ENCODE results near the gene CCR5AS.
A peak's percentile ranks its signal among the peaks of the same experiment; 100 is the strongest.
"Not testable (repeated sequence)": the region's sequence is repeated elsewhere in the genome, so short reads cannot be mapped to it uniquely, and the experiment has no call there.

The CCR5AS gene

DNA sequence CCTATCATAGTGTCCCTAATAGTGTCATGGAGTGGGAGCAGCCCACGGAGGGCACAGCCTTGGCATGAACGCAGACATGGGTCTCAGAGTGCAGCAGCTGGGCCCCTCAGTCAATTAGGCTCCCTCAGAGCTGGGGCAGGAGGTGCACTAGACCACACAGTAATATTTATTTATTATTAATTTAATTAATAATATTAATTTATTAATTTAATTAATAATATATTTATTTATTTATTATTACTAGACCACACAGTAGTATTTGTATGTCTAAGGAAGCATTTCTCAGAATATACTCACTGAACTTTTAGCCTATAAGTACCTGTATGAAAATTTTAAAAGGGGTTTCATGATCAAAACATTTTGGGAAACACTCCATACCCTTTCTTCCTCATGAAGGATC is 5.3 kb downstream of the CCR5AS start:
- DNase-seq = no peak

DNA sequence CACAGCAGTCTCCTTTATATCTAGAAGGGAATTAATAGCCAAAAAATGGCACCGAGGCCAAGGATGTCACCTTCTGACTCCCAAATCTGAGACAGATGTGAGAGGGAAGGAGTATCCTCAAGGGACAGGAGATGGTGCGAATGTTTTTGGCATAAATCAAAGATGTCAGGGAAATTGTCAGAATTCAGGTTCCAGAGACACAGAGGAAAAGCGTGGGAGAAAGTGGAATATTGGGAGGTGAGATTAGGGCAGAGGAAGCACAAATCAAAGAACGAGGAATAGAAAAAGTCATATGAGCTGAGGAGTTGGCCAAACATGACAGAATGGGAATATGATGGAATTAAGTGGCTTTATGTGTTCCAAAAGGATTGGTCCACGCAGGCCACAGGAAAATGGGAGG is 6.0 kb downstream of the CCR5AS start:
- DNase-seq = no peak

DNA sequence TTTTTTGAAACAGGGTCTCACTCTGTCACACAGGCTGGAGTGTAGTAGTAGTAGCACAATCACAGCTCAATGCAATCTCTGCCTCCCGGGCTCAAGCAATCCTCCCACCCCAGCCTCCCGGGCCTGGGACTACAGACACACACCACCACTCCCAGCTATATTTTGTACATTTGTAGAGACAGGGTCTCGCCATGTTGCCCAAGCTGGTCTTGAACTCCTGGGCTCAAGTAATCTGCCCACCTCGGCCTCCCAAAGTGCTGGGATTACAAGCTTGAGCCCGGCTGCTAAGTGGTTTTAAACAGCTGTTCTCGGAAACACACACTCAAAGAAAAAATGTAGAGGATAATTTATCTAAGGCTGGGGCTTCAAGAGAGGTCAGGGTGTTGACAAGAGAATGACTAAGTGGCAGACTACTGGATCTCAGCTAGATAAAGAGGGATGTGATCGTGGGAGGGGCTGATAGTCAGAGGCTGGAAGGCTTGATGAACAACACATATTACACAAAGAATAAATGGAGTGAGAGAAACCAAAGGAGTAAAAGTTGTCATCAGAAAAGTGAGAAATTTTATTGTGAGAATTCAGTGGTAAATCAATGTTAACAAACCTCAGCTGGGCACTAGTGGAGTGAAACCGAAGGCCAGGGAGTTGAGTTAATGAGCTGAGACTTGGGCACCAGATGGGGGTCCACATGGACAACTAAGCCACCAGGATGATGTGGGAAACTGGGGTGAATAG is 6.7 kb downstream of the CCR5AS start:
- DNase-seq = no peak

DNA sequence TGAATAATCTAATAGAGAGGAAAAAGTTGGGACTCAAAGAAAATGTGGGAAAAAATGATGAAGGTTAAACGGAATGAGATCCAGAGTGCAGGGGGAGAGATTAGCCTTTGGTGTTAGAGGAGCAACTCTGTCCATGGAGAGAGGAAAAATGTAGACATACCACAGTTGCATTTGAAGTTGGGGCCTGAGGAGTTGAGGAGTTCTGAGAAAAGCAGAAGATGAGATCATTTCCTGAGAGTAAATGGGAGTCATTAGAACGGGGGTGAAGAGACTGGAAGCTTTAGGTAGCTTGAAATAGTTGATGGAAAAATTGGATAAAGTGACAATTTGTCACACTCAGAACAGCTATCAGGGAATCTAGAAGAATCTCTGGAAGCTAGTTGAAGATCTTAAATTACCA is 7.3 kb downstream of the CCR5AS start:
- no peak for DNase-seq

DNA sequence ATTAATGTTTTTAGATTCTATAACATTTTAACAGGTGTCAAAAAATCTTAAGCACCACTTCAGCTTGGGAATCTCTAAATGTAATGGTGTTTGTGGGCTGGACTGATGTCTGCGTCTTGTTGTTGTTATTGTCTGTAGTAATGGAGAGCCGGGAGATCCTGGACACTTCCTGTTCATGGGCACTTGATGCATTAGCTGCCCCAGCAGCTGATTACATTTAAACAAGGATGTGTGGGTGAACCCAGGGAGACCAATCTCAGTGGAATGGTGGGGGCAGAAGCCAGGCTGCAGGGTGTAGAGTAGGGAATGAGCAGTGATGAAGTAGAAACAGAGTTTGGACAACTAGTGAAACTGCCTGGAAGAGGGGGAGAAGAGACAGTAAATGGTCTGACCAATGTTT is 7.8 kb downstream of the CCR5AS start:
- DNase-seq = no peak

DNA sequence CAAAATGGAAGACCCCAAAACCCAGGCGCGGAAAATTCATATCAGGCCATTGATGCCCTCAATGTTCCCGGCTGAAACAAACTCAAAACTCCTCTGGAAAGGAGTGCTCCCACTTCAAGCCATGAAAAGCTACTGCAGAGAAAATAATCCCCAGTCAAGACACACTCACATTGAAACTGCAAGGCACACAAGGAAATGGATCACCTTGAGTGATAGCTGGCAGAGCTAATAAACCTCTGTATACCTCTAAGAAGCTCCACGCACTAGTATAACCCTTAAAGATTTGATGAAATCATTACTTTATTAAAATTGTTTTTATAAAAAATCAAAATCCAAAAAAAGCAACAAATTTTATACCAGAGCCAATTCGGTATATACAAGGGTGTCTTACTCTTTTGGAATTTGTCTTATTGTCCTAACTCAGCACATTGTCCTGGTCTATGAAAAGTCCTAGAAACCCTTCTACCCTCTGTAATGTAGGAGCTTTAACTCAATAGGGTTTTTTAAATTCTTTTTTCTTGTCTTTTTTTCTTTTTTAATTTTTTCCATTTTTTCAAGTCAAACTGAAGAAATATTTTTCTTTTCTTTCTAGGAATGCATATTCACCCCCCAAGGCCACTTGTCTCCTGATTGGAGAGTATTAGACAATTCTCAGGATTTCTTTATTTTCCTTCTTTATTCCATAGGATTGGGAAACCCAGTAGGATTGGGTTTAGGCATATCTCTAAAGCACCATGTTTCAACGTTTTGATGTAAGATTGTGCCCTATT is 8.5 kb downstream of the CCR5AS start:
- DNase-seq = no peak

DNA sequence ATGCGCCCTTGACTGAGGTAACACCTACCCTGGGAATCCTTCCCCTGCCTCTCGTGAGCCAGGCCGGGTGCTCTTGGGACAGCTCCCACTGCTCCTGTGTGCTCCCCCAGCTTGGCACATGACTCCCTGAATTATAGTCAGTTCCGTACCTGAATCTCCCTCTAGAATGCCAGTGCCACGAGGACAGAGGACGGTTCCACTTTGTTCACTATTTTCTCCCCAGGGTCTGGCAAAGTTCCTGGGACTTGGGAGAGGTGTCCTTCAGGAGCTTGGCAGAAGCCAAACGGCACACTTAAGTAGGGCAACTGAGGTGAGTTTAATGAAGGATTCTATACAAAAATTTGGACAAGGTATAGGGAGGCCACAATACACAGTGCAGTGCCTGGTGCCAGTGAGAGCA is 9.8 kb downstream of the CCR5AS start:
- DNase-seq = no peak

DNA sequence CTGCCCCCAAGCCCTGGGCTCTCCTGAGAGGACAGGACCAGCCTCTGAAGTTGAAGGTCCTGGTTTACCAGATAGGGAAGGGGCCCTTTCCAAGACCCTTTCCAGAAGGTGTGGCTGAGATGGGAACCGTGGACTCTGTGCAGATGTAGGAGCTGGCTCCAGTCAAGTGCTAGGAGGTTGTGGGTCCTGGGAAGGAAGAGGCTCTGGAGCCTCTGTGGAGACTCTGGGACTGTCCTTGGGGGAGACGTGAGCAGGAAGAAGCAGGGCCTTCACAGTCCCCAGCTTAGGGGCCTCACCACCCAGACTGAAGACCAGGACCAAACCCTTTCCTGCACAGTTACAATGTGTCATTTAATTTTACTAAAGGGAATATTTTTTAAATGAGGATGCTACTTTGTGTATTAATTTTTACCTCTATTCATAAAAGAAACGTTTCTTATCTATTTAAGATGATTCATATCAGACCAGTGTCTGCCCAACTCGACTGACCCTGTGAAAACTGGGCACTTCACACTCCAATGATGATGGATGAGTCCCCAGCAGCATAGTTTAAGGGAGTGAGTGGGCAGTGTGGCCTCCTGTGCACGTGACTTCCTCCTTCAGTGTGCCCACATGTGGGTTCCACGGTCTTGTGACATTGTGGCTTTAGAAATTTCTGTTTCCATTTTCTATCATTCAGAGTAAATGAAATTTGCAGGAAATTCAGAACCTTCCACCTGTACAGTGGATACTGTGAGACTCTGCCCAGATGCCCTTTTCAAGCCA is 10.9 kb downstream of the CCR5AS start:
- DNase-seq = no peak

DNA sequence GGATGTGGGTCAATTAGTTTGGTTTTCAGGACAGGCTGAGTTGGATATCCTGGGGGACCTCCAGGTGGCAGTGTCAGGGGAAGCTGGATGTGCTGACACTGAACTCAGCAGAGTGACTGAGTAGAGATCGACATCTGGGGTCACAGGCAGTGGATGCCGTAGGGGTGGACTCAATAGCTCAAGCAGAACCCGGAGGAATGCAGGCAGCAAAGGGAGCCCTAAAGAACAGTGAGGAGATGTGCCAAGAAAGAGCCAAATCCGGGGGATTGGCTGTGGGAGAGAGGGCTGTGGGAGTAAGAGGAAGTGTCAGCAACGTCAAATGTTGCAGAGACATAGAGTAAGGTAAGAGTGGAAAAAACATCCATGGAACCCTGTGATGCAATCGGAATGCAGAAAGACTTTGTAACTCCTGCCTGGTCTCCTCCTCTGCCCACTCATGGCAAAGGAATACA is 11.6 kb downstream of the CCR5AS start:
- DNase-seq = no peak

DNA sequence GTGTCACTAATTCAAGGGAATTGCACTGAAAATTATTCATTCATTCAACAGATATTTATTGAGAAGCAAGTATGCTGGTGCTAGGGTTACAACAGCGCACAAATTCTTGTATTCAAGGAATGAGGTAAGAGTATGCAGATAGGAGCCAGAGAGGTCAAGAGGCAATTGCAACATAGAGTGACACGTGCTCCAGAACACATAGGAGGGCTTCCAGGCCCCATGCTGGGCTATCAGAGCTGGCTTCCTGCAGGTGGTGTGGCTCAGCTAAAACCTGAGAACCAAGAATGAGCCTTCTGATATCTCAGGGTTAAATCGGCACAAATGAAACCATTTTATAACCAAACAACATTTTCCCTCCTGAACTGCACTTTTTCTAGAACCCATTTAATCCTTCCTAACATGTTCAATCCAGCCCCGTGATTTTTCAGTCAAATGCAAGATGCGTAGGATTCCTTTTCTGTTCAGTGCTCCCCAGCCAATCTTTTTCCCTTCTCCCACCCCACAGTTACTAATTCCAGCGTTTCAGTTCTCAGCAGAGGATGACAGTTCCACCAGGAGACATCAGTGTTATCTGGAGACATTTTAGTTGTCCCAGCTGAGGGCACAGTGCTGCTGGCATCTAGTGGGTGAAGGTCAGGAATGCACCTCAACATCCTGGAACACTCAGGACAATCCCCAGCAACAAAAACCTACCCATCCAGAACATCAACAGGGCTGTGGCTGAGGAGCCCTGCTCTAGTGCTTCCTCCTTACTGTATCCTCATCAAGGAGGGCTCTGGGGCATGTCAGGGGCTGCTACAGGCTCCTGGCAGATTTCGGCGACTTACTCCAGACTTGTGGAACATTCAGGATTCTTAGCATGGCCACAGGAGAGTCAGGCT is 13.1 kb downstream of the CCR5AS start:
- DNase-seq = no peak

DNA sequence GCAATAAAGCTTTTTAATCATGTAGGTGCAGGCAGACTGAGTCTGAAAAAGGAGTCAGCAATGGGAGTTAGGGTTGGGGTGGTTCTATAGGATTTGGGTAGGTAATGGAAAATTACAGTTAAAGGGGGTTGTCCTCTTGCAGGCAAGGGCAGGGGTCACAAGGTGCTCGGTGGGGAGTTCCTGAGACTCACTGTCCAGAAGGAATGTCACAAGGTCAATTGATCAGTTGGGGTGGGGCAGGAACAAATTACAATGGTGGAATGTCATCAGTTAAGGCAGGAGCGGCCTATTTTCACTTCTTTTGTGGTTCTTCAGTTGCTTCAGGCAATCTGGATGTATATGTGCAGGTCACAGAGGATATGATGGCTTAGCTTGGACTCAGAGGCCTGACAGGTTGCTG is 13.9 kb downstream of the CCR5AS start:
- DNase-seq = no peak

DNA sequence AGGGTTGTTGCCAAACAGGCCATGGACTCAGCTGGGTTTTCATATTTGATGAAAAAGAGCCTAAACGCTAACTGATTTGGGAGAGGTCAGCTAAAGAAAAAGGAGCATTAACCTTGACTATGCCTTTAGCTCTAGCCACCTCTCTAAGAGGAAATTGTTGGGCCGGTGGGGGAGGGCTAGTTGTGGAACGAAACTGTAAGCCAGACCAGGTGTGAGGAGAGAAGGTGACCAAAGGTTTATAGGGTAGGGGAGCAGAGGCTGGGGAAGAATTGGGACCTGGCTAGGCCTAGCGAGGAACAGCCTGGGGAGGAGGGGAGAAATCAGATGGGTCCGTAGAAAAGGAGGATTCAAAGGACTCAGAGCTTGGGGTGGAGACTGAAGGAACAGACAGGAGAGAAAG is 15.3 kb downstream of the CCR5AS start:
- DNase-seq = not testable (repeated sequence)

DNA sequence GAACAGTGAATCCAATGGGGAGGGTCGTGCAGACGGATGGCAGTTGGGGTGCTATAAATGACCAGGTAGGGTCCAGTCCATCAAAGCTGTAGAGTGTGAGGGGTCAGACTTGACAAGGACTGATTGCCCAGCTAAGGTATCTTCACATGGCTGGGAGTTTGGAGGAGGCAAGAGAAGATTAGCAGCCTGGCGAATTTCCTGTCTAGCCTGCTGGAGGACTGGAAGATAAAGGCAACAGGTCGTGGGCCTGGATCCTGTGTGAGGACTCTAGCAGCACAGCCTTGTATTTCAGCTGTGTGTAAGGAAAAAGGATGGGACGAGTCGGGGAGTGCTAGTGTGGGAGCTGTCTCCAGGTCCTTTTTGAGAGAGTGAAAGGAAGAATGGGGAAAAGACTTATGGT is 17.6 kb downstream of the CCR5AS start:
- DNase-seq = no peak

DNA sequence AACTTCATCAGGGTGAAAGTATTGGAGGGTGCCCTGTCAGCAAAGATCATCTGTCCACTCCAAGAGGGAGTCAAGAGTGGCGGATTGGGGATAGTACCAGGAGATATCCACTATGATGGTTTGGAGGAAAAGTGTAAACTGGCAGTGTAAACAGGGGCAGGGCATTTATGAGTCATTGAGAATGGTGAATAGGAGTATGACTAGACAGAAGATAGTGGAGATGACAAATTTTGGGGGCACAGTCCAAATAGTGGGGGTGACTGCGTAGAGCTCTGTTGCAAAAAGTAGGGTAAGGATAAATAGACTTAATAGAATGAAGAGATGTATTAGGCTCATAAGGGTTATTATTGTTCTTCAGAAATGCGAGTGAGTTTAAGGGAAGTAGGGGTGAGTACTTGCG is 18.0 kb downstream of the CCR5AS start:
- DNase-seq = not testable (repeated sequence)

DNA sequence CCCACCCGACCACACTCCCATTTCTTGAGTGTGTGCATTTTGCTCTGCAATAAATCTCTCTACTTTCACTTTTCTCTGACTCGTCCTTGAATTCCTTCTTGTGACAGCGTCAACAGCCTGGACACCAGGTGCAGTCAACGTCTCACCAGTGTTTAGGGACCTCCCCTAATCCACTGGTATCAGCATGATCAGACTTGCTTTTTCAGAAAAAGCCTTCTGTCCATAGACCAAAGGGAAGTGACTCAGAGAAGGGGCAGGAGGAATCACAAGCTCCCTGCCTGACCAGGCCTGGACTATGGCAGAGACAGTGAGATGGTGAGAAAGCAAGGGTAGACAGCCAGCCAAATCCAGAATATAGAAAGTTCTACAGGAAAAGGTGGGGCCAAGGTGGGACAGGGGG is 20.7 kb downstream of the CCR5AS start:
- no peak for DNase-seq

DNA sequence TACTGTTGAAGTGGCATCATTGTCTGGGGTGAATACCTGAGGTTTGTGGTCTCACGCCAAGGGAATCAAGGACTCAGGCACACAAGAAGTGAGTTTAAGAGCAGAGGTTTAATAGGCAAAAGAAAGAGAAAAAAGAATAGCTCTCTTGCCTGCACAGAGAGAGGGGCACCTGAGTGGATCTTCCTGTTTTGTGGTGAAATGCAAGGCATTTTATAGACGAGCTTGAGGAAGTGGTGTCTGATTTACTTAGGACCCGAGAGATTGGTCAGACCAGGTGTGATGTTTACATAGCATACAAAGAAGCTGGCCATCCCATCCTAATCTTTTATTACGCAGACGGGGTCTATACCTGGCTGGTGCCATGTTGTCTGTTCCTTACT is 22.9 kb downstream of the CCR5AS start:
- DNase-seq = no peak

DNA sequence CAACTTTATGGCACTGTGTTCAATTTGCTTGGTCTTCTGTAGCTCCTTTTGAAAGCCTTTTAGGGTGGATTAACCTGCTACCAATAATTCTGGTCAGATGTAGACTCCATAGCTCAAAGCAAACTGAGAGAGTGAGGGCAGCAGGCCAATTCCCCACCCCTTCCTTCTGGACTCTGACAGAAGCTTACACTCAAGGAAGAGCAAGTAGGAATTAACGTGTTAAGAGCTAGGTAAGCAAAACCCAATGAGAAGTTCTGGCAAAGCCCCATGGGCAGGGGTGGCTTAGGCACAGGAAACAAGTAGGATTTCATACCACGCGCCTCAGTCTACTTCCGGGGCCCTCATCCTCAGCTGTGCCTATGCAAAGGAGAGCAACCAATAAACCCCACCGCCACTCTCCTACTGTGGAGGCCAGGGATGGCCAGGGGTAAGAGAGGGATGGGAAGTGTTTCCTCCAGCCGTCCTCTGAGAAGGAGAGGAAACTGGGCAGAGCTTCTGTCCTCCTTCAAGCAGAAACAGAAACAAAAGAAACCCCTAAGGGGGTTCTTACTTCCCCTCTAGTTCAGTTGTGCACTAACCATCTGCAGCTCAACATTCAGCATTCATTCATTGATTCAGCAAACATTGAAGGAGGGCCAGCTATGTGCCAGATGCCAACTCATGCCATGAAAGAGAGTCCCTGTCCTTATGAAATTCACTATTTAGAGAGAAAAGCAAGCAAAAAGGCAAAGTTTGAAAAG is 23.5 kb downstream of the CCR5AS start:
- DNase-seq = no peak

DNA sequence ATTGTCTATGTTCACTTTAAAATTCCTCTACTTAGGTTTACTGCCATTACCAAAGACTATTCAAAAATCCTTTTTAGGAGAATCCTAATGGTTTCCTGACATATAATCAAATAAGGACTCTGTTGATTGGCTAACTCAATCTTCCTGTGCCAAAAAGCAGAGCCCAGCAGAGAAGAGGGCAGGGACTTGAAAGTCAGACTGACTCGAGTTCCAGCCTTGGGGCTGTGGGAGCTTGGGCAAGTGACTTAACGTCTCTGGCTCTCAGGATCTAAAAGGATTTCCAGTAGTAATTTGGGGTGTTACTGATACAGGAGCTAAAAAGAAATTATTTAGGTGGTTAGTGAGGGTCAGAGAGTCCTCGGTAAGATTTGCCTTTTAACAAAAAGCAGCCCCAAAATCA is 25.2 kb downstream of the CCR5AS start:
- DNase-seq = no peak

DNA sequence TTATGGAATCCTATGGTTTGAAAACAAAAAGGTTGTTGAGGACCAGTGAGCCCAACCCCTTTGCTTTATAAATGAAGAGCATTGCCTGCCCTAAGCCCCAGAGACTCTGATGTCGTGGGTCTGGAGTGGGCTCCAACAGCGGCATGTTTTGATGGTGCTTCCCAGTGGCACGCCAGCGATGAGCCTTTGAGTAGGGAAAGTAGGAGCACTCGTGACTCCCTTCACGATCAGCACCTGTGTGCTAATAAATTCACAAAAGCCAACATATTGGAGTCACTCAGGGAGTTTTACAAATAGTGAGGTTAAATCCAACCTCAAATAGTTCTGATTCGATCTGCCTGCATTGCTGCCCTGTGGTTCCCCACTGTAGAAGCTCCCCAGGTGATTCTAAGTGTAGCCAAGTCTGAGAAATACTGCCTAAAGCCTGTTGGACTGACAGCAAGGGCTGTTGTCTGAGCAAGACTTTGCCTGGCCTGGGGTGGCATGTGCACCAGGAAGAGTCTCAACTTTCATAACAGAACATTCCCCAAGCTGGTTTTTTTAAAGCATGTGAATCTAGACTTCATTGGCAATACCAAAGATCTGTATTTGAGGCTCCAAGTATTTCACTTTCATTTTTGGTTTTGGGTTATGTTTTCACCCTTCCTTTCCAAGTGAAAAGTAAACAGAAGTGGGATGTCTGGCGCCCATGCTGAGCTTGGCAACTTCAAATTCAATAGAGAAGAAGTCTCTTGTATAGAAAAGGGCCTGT is 26.2 kb downstream of the CCR5AS start:
- no peak for DNase-seq

DNA sequence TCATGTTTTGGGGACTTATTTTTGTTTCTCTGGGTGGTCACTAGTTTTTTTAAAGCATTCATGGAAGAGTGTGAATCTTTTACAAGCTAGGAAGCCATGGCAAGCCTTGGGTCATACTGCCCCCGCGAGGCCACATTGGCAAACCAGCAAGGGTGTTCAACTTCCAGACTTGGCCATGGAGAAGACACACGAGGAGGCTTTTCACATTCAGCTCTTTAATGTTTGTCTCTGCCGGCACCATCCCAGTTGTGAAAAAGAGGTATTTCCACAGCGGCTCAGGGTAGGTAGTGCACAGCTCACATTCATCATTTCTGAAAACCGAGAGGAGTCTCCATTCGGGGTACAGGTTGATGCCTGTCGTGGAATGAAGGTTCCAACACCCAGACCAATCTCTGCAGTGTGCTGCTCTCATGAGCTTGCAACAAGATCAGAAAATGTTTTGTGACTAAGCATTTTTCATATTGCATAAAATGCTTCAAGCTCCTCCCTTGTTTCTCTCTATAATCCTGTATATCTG is 28.4 kb downstream of the CCR5AS start:
- peak; percentile 33 for DNase-seq

DNA sequence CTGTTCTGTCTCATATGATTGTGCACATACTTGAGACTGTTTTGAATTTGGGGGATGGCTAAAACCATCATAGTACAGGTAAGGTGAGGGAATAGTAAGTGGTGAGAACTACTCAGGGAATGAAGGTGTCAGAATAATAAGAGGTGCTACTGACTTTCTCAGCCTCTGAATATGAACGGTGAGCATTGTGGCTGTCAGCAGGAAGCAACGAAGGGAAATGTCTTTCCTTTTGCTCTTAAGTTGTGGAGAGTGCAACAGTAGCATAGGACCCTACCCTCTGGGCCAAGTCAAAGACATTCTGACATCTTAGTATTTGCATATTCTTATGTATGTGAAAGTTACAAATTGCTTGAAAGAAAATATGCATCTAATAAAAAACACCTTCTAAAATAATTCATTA is 31.1 kb downstream of the CCR5AS start:
- no peak for DNase-seq

Data from central memory CD4-positive, alpha-beta T cell (primary cell).